Gastroesophageal sphincter (tissue), 3 donors: ENCODE measurements around the gene MAML2.

Experiments
- EP300 ChIP-seq: sonication (generic); formaldehyde crosslinking; IDR thresholded peaks from one replicate; pipeline ENCODE4 v1.6.1; 2017; ENCODE audit warnings: antibody characterized with exemption, mild to moderate bottlenecking
- POLR2A ChIP-seq, 2 donors: fragments of 450-650 bp; IDR thresholded peaks; one replicate each; pipeline ENCODE4 v1.6.1; 2017; ENCODE audit warnings: antibody characterized with exemption in 2 of 2, mild to moderate bottlenecking in 2 of 2, moderate library complexity in 1 of 2
- TF ChIP-seq, protein P1 (sequence below), 4 experiments: fragments of 200-600 bp in 2 of 4; fragments of 450-650 bp in 2 of 4; sonication (generic) in 1 of 4; IDR thresholded peaks; one replicate each; pipeline ENCODE4 v1.5.1; 2017 to 2019; ENCODE audit warnings: antibody characterized with exemption in 4 of 4, mild to moderate bottlenecking in 2 of 4, moderate library complexity in 2 of 4

DNA sequence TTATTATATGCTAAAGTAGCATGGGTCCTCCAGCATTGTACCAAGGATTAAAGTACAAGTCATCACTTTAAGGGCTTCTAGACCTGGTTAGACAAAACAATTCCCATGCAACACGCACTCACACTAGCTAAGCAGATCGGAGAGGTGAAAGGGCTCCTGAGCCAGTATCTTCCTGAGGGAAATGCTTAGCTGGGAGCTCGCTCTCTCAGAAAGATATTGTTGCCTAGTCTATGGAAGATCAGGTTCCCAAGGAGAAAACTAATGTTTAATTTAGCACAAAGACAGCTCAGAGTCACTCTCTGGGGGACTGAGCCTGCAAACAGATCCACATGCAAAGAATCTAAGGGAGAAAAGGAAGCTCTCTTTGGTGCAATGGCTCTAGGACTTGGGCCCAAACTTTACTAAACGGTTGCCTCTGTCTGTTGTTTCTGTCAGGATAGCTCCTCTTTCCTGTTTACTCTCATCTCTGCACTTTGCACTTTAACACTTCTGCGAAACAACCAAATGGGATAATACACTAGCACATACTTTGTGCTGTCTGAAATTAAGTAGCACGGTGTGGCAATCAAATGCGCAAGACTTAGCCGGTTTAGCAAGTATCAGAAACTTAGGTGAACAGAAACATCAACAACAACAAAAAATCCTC is 10.7 kb downstream of the MAML2 start:
- TF ChIP-seq POLR2A (IDR thresholded peaks at IDR 0.05) (no peak), EP300 (no peak)
- TF ChIP-seq, protein P1, sequence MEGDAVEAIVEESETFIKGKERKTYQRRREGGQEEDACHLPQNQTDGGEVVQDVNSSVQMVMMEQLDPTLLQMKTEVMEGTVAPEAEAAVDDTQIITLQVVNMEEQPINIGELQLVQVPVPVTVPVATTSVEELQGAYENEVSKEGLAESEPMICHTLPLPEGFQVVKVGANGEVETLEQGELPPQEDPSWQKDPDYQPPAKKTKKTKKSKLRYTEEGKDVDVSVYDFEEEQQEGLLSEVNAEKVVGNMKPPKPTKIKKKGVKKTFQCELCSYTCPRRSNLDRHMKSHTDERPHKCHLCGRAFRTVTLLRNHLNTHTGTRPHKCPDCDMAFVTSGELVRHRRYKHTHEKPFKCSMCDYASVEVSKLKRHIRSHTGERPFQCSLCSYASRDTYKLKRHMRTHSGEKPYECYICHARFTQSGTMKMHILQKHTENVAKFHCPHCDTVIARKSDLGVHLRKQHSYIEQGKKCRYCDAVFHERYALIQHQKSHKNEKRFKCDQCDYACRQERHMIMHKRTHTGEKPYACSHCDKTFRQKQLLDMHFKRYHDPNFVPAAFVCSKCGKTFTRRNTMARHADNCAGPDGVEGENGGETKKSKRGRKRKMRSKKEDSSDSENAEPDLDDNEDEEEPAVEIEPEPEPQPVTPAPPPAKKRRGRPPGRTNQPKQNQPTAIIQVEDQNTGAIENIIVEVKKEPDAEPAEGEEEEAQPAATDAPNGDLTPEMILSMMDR (IDR thresholded peaks at IDR 0.05), result no peak
